ENCODE data around the gene ATP12A. TPM values are rescaled to one million over a fixed set of nuclear protein-coding genes. Genes with fewer than 3 reads are reported as not detected.
"Not testable (repeated sequence)": the region's sequence is repeated elsewhere in the genome, so short reads cannot be mapped to it uniquely, and the experiment has no call there.

ATP12A gene
- total RNA-seq, 2 donors from 2014 or later: not detected

DNA sequence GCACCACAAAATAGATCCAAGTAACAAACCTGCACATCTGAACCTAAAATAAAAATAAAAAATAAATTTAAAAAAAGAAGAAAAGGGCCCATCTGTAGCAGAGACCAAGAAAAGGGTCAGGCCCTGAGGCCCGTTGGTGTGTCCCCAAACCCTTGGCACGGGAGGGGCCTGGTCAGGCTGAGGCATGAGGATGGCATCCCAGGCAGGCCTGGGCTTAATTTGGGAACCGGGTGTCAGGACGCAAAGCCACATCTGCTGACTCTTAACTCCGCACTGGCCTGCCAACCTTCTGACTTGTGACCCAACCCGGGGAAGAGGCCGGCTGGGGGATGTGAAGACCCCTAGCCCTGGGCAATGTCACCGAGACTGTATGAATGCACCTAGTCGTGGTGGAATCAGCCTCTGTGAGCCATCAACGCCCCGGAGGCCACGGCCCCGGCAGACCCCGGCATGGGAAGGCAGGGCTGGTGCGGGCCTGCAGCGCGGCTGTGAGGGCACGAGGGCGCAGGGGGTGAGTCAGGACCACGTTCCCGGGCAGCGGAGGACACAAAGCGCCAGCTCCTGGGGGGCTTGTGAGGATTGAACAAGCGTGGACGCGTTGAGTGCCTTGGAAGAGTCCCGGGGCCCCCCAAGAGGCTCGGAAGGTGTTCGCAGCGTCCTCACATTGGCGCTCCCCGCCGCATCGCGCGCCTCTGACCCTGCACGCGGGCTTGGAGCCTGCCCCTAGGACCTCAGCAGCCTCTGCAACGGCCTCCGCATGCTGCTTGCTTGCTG, 38.2 kb downstream of the ATP12A start:
- no peak for DNase-seq

DNA sequence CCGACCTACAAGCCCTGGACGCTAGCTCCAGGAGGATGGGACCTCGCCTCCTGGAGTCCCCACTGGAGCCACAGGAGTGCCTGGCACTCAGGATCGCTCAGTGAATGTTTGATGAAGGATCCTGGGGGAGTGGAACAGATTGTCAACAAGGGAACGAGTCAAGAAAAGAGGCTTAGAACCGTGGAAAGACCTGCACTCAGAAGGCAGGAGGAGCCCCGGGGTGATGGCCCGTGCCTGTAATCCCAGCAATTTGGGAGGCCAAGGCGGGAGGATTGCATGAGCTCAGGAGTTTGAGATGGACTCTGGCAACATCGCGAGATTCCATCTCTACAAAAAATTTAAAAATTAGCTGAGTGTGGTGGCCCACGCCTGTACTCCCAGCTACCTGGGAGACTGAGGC, 38.9 kb downstream of the ATP12A start:
- DNase-seq: no peak
- no peak for ATAC-seq
- intact Hi-C loops (cut with DNase I): no loop called here

More for the DNA sequence above, 38.2 kb downstream of the ATP12A start:
- intact Hi-C loops (cut with DNase I): no loop called here
- ATAC-seq: peak in 1 of 2 donors; percentile 8

DNA sequence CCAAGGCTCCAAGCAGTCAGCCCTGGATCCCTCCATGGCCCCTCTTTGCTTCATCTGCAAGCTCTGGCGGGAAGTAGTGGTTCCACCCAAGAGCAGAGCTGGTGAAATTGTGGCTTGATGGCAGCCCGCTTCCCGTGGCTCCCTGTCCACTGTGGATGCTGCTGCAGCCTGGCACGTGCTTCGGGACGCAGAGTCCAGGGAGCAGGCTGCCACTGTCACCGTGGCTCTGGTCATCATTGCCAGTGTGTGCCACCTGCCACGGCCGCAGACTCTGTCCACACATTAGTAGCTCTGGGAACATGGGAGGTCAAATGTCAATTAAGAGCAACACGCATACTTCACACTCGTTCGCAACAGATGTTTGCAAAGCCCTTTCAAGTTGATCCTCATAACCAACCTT, 43.0 kb downstream of the ATP12A start:
- no peak for DNase-seq
- intact Hi-C loops (cut with DNase I): no loop called here
- no peak for ATAC-seq

DNA sequence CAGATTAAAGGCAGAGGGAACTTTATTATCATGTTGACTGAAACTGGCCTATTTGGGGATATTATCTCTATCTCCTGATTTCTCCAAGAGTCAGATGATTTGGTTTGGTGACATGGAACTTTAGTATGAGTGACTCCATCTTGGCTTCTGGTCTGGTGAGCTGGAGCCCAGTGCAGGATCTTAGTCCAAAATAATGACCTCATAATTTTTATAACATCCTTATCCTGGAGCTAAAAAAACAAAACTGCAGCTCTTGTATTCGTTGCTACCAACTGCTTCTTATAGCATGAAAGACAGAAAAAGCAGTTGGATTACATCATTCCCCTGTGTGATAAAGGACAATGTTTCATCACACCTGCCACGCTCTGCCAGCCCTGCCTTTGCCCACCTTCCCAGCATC, 44.5 kb downstream of the ATP12A start:
- intact Hi-C loops (cut with DNase I): loop anchor here (5.0 kb wide), 1 partner anchor 32 kb away; no protein-coding TSS in a partner anchor
- DNase-seq: no peak
- peak in 1 of 2 donors; percentile 18 for ATAC-seq

DNA sequence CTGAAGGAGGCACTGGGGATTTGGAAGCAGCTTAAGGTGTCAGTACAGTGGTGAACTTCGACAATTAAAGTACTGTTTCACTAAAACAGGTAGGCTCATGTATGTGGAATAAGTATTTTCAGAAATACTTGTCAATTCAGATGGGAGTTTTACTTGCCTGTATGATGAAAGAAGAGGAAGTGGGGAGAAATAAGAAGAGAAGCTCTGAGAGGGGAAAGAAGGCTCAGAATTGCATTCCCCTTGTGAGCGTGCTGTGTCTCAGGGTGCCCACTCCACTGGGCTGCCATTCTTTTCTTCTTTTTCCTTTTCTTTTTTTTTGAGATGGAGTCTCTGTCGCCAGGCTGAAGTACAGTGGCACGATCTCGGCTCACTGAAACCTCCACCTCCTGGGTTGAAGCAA, 45.2 kb downstream of the ATP12A start:
- DNase-seq: no peak
- intact Hi-C loops (cut with DNase I): loop anchor here (5.0 kb wide), 1 partner anchor 33 kb away; no protein-coding TSS in a partner anchor
- no peak for ATAC-seq

DNA sequence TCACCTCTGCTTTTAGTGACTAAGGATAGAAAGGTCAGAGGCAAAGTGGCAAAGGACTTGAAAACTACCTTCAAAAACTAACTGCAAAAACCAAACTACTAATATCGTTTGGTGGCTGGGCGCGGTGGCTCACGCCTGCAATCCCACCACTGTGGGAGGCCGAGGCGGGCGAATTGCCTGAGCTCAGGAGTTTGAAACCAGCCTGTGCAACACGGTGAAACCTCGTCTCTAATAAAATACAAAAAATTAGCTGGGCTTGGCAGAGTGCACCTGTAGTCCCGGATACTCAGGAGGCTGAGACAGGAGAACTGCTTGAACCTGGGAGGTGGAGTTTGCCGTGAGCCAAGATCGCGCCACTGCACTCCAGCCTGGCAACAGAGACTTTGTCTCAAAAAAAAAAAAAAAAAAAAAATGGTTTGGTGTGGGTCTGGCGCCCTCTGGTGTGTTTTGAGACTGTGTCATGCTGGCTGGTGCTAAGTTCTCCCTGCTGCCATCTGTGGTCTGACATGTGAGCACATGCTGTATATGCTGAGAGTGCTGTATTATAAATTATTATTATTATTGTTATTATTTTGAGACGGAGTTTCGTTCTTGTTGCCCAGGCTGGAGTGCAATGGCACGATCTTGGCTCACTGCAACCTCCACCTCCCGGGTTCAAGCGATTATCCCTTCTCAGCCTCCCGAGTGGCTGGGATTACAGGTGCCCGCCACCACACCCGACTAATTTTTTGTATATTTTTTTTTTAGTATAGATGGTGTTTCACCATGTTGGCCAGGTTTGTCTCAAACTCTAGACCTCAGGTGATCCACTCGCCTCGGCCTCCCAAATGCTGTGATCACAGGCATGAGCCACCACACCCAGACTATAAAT, 47.8 kb downstream of the ATP12A start:
- DNase-seq: peak; percentile 66
- intact Hi-C loops (cut with DNase I): loop anchor here (5.0 kb wide), 1 partner anchor 36 kb away; no protein-coding TSS in a partner anchor
- ATAC-seq: peak; percentile 94 to 95

DNA sequence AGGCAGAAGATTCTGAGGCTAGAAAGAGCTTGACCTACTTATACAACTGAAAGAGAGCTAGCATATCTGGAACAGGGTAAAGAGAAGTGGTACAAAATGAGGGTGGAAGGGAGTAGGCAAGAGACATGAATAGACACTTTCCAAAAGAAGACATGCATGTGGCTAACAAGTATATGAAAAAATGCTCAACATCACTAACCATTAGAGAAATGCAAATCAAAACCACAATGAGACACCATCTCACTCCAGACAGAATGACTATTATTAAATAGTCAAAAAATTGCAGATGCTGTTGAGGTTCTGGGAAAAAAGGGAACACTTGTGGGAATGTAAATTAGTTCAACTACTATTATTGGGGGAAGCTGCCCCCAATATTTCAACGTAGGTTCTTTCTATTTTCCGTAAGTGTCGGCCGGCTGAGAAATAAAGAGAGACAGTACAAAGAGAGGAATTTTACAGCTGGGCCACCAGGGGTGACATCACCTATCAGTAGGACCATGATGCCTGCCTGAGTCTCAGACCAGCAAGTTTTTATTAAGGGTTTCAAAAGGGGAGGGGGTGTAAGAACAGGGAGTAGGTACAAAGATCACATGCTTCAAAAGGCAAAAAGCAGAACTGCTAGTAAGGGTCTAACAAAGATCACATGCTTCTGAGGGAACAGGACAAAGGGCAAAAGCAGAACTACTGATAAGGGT, 50.8 kb downstream of the ATP12A start:
- DNase-seq; ATAC-seq; intact Hi-C loops (cut with DNase I): not testable (repeated sequence)

DNA sequence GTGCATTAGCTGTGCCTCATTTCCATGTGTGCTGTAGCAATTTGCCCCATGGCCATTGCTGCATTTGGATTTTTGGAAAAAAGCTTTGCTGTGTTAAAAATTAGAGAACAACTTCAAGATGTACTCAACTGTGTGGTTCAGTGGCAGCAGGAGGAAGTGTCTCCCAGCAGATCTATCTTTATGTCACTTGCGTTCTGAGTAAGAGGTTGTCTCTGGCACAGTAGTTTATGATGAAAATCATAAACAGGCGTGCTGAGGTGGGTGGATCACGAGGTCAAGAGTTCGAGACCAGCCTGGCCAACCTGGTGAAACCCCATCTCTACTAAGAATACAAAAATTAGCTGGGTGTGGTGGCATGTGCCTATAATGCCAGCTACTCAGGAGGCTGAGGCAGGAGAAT, 54.7 kb downstream of the ATP12A start:
- no peak for DNase-seq
- no peak for ATAC-seq
- intact Hi-C loops (cut with DNase I): no loop called here

DNA sequence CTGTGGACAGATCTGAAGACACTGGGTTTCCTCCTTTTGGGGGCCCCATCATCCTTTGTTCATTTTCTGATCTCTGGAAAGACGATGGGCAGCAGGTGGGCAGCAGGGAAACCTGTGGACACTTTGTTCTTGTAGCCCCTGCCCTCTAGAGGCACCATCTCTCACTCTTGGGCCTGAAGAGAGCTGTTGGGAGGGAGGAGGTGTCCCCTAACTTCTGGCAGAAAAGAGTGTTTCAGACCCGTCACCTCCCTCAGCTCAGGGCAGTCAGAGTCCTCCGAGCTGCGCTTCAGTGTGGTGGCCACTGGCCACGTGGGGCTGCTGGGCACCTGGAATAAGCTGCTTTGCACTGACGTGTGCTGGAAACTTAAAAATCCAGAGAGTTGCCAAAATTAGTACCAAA, 56.8 kb downstream of the ATP12A start:
- intact Hi-C loops (cut with DNase I): no loop called here
- no peak for ATAC-seq
- DNase-seq: no peak

DNA sequence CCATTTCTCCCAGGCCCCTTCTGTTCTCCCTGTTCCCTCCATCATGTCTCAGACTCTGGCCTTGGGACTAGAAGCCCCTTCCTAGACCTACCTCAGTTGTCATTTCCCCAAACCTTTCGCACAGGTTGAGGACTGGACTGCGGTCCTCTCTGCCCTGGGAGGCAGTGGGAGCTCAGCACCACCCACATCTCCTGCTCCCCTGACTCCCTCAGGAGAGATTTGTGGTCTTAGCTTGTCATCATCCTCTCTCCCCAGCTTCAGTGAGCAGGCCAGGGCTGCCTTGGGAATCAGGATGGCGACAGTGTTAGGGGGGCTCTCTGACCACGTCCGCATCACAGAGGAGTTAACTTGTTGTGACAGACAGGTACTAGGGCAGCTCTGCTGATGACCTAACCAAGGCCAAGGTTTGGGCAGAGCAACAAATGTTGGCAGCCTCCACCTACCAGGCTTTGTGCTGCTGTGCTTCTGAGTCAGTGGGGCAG, 58.2 kb downstream of the ATP12A start:
- intact Hi-C loops (cut with DNase I): no loop called here
- ATAC-seq: no peak
- DNase-seq: no peak

DNA sequence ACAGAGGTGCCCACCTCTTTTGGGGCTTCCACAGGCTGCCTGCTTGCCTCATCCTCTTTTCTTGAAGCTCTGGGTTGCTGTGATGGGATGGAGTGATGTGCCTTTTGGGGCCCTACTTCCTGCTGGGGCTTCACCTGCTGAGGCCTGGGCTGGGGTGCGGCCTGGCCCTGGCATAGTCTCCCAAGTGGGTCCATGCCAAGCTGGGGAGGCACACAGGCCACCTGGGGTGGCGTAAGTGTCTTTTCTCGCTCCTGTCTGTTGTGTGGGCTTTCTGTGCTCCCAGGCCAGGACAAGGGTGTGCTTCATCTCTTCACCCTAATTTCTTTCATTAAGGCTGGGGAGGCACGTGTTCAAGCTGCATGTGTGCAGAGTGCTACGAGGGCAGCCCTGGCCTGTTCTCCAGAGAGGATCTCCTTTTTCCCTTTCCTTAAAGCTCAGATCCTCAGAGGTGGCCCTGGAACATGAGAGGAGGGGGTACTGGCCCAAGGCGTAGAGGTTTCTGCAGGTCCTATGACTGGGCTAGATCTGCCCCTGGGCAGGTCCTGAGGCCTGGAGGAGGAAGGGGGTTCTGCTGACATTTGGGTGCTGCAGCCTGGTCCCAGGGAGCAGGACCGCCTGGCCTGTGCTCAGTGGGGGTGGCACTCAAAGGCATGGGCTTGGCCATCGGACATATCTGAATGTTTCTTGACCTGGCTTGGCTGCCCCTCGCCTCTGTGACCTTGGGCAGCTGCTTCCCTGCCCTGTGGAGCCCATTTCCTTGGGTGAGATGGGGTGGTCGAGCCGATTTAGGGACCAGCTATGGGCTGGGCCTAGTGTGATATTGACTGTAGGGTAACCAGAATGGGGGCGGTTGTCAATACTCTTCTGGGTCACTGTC, 60.0 kb downstream of the ATP12A start:
- ATAC-seq: no peak
- no peak for DNase-seq
- intact Hi-C loops (cut with DNase I): no loop called here

DNA sequence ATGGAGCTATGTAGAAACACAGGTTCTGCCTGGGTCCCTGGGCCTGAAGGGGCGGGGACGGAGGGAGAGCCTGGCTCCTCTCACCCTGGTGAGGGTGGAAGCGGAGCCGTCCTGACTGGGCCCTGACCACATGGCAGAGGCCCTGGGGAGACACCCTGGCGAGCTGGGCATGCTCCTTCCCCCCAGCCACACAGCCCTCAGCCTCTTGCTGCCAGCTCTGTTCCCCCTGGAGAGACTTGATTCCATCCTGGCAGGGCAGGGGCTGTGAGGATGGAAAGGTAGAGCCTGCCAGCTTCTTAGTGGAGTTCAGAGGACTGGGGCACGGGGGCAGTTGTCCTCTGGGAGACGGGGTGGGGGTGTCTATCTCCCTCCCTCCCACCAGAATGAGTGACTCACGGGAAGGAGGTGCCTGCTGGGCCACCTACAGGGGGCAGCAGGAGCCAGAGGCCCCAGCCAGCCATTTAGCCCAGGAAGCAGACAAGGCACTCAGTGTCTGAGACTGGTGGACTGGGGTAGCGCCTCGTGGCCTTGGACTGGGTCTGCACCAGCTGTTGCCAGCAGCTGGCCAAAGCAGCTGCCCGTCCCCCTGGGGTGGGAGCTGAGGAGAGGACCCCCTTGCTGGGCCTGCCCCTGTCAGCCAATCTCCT, 60.9 kb downstream of the ATP12A start:
- ATAC-seq (no peak), DNase-seq (no peak)
- intact Hi-C loops (cut with DNase I): no loop called here

DNA sequence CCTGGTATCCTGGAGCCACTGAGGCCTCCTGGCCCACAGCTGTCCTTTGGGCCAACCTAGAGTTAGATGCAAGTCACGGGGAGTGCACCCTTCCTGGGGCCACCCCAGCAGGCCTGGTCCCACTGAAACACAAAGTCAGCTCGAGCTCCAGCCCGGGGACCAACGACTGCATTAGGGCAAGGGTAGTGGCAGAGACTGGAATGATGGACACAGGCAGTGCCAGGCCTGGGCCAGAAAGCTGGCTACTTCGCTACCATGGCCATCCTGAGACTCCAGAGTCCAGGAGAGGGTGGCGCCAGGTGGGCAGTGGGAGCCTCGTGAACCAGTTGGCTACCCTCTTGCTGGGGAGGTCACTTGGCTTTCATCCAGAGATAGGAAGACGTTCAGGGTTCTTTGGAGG, 61.6 kb downstream of the ATP12A start:
- no peak for DNase-seq
- intact Hi-C loops (cut with DNase I): no loop called here
- no peak for ATAC-seq

DNA sequence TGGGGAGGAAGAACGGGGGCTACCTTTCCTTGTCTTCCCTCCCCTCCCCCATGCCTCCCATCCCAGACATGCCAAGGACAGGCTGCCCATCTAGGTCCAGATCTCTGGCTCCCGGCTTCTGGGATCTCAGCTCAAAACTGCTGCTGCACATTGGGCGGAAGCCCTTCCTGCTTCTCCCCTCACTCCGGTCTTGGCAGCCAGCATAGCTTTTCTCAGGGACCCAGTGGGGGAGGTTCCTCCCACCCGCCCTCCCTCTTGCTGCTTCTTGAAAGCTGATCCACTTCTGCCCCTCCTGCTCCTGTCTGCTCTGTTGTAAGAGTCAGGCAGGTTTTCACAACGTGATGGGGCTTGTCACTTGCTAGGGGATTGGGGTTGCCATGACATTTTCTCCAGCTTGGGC, 62.1 kb downstream of the ATP12A start:
- intact Hi-C loops (cut with DNase I): no loop called here
- no peak for DNase-seq
- no peak for ATAC-seq

DNA sequence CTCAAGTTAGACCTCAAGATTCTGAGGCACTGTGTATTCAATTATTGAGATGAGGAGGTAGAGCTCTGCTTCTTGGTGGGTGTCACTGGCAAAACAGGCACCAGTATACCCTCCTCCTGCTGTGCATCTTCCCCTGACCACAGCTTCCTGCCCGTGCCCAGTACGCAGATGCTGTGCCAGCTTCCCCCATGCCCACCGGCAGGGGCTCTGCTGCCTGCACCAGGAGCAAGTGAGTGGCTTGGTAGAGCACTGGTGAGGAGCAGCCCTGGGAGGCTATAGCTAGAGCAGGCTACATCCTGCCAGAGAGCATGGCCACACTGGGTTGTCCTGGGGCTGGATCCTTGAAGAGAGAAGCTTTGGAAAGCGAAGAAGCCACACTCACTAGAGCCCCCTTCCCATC, 62.8 kb downstream of the ATP12A start:
- no peak for DNase-seq
- no peak for ATAC-seq
- intact Hi-C loops (cut with DNase I): no loop called here

DNA sequence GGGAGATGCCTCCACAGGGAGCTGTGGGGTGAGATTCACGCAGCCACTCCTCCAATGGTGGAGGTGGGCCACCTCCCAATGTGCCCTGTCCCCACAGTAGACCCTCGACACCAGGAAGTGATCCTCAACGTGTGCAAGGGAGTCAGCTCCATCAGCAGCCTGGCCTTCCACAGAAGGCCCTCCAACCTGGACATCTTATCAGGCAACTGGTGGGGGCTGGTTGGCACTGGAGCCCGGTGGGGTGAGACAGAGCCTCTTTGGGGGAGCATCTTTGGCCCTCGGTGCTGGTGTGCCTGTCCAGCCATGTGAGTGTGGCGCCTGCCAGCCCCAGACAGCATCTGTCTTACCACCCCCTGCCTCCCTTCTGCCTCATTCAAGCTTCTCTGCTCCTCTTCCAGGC, 64.0 kb downstream of the ATP12A start:
- DNase-seq (no peak), ATAC-seq (no peak)
- intact Hi-C loops (cut with DNase I): no loop called here

DNA sequence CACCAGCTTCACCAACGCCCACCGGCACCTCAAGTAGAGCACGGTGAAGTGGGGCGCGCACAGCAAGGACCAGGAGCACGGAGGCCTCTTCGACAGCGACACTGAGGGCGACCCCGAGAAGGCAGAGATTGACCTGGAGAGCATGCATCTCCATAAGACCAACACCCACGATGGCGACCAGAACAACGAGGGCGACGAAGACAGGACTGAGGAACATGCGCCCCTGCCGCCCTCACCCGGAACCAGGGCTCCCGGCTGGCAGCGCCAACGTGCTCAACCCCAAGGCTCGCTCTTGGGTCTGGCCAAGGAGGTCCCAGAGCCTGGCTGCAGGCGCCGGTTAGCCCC, 65.3 kb downstream of the ATP12A start:
- intact Hi-C loops (cut with DNase I): no loop called here
- ATAC-seq (no peak), DNase-seq (no peak)

DNA sequence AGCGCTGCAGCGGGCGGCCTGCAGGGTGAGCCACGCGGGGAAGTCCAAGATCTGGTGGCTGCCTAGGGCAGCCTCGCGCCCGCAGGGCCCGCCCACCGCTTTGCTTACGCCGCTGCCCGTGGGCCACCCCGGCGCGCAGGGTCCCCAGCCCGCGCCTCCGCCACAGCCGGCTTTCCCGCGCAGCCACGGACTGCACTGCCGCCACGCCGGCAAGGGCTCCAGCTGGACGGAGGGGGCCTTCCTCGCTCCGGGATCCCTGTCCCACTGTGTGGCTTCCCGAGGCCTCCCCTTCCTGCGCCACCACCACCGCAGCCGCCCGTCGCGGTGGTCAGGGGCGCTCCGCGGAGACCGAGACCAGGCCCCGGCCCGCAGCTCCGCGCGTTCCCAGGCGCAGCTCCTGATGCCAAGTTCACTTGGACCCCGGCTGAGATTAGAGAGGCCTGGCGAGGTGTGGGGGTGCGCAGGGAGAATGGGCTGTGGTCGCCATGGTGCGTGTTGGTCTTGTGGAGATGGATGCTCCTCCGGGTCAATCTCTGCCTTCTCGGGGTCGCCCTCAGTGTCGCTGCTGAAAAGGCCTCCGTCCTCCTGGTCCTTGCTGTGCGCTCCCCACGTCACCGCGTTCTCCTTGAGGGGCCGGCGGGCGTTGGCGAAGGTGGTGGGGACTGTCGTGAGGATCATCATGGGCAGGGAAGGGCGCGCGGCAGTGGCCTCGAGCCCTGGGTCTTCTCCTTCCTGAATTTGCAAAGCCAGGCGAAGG, 65.8 kb downstream of the ATP12A start:
- DNase-seq: no peak
- intact Hi-C loops (cut with DNase I): no loop called here
- no peak for ATAC-seq

Measured in left cardiac atrium (tissue), 4 donors.